Activated naive CD4-positive, alpha-beta T cell treated with anti-CD3 and anti-CD28 coated beads, Interleukin-2, amount 50 U/mL, for 72 hours (primary cell): ENCODE data around the gene TMEM115. TPM values are rescaled to one million over a fixed set of nuclear protein-coding genes. Genes with fewer than 3 reads are reported as not detected.

ENCODE experiments used
- ATAC-seq, 2 donors: fragments of 150-1000 bp; cut with Tn5 transposase; 2 replicates each; pipeline ENCODE4 v1.10.0; 2021; ENCODE audit warnings: mild to moderate bottlenecking in 2 of 2, moderate library complexity in 2 of 2
- DNase-seq, 2 donors: peaks; one replicate each; pipeline ENCODE4 v3.0.0; 2021 to 2022; ENCODE audit warnings: low spot score in 2 of 2
- H3K27ac Mint-ChIP-seq, 2 donors: one replicate each; pipeline ENCODE4 v1.8.0; 2022; ENCODE audit warnings: mild to moderate bottlenecking in 2 of 2, mixed read lengths in 2 of 2
- H3K36me3 Mint-ChIP-seq, 2 donors: one replicate each; pipeline ENCODE4 v1.8.0; 2022; ENCODE audit warnings: mixed read lengths in 2 of 2
- H3K9me3 Mint-ChIP-seq, 2 donors: one replicate each; pipeline ENCODE4 v1.8.0; 2022; ENCODE audit warnings: mixed read lengths in 2 of 2
- total RNA-seq, 2 donors: library from RNA; stranded (reverse); gene quantifications; one replicate each; pipeline ENCODE4 v1.2.3, GENCODE V29; 2022

The TMEM115 gene
- total RNA-seq, 2 donors from 2014 or later: 10.9 to 15.1 TPM

DNA sequence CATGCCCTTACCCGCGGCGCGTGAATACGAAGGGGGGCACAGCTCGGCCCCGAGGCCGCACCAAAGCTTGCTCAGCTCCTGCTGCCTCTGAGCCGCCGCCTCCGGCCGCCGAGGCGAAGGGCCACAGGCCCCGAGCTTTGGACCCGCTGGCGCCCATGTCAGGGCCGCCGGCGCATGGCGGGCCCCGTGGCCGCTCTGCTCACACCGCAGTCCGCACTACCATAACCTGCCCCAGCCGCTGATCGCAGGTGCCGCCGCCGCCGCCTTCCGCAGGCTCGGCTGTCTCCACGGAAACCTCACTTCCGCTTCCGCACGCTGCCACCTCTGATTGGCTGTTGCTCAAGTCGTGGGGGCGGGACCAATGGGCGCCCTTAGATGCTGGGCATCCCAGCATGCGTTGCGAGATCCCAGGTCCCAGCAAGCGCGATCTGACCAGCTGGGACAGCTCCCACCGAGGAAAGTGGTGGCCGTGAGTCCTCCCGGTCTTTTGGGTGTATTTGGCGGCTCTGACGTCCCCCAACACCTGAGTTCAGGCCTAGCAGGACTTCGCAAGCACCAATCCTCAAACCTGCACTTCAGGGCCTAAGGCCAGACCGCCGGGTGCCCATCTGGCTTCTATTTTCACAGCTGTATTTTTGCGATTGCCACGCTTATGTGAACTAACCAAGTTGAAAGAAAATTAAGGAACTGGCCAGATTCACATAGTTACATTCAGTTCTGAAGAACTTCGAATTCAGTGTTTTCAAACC, 31.2 kb downstream of the TMEM115 start, which contains the start of gene TUSC2:
Gene TUSC2, minus strand, starts transcription at position 281 of the 749 bp plus-strand sequence. Its CDS starts 124 bp downstream, at position 157.
- peaks cover 4 to 18% of the 10 kb centered on the region in 2 donors for H3K36me3 Mint-ChIP-seq
- ATAC-seq (peak; percentile 93 to 96), DNase-seq (peak; percentile 93 to 94)
- no peaks in the 10 kb centered on the region for H3K9me3 Mint-ChIP-seq
- peak within 1 kb of the TSS; percentile 77 to 91 for H3K27ac Mint-ChIP-seq

DNA sequence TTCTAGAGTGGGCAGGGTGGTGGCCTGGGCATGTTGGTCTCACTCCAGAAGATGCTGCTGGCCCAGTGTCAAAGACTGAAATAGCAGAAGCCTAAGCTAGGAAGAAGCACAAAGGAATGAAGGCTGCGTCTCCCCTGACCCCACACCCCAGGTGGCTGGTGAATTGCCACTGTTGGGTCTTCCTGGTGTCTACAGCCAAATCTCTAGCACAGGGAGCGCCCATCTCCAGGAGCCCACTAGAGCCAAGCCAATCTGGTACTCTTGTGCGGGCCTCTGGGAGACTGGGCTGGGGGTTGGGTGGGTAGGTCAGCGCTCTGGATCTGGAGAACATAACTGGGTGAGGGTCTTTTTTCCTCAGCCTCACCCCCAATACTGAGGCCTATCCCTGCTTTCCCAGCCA, 32.2 kb downstream of the TMEM115 start:
- Mint-ChIP-seq H3K36me3 (peaks cover 4 to 16% of the 10 kb centered on the region in 2 donors), H3K9me3 (no peaks in the 10 kb centered on the region)

DNA sequence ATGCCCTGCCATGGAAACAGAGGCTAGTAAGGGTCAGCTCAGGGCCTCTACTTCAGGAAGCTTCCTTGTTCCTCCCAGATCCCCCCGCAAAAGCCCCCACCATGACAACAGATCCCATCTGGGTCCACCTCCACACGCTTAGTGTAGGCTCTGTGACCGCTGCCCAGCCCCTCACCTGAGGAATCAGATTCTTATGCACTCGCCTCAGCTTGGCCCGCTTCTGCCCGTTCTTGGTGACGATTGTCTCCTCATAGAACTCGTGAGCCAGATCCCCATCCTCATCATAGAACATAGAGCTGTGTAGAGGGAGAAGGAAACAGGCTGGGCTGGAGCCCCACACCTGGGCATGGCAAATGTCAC, 33.2 kb downstream of the TMEM115 start:
- Mint-ChIP-seq H3K9me3 (no peaks in the 10 kb centered on the region), H3K36me3 (peaks cover 4 to 9% of the 10 kb centered on the region in 2 donors), H3K27ac (peak overlapping the region in 1 of 2 donors; percentile 53)
- ATAC-seq (no peak), DNase-seq (no peak)

More for the DNA sequence above, 32.2 kb downstream of the TMEM115 start:
- no peak for ATAC-seq
- no peak for DNase-seq
- peak overlapping the region; percentile 77 to 89 for H3K27ac Mint-ChIP-seq

DNA sequence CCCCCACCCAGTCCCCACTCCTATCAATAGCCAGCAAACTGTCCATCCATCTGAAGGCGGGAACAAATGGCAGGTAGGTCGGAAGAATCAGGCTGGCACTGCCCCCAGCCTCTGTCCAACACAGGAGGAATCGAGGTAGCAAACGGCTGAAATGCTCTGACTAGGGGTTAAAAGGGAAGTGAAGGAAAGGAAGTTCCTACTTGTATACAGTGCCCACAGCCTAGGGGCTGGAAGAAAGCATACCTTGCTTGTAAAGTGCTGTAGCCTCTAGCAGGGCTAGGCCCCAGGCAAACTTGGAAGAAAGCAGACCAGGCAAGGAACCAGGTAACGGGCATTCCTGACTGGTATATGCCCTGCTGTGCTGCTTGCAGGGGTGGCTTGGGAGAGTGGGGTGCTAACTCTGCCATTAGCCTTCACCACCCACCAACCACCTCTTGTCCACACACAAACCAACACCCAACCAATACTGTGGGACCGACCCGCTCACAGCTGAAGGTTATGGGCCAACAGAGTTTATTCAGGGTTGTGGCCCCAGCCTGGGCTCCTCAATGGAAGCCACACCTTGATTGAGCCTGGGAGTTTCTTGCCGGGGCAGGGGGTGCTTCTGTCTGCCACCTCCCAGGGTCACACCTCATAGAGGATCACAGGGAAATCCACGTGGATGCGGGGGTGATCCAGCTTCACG, 33.7 kb downstream of the TMEM115 start:
- DNase-seq (no peak), ATAC-seq (no peak)
- Mint-ChIP-seq H3K36me3 (peaks cover 3 to 4% of the 10 kb centered on the region in 2 donors), H3K27ac (no peak overlapping the region), H3K9me3 (no peaks in the 10 kb centered on the region)

DNA sequence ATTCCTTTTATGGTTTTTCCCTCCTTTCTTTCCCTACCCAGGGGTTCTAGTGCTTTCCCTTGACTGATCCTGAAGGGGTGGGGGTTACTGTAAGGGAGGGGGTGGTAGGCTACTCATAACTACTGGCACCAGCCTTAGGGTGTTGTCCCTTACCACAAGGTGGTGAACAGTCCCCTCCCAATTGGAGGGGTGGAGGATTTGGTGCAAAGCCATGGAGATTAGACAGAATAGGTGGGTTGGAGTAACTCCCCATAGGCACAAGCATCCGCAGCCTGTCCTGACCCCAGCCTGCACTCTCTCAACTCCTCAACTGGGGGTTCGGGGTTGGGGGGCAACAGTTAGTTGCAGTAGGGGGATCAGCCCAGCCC, 34.2 kb downstream of the TMEM115 start:
- ATAC-seq: no peak
- Mint-ChIP-seq H3K36me3 (no peaks in the 10 kb centered on the region), H3K9me3 (no peaks in the 10 kb centered on the region), H3K27ac (peak overlapping the region in 1 of 2 donors; percentile 93)
- DNase-seq: no peak

DNA sequence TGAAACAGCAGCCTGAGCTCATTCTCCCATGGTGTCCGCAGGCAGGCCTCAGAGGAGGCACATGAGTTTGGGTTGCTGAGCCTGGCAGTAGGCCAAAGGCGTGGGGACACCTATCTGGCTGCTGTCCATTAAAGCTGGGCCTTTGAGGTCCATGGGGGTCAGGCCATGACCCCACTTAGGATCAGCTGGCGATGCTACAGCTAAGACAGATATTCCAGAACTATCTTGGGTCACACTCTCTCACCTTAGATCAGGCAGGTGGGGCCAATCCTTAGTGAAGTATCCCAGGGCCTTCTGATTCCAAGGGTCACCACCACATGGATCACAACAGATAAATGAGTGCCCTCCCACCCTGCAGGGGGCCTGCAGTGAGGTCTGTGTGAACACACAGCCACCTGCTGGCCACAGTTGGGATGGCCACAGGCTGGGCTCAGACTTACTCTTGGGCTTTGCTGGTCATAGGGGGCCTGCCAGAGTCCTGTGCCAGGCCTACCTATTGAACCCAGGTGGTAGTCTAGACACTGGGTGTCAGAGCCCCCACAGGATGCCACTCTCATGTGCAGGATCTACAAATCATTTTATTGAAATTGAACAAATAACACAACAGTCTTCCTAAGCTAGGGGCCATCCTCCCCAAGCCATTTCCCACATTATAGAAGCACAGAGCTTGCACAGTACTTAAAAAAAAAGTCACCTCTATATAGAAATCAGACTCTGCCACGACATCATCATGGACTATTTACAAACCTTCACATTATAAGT, 34.8 kb downstream of the TMEM115 start:
- peak in 1 of 2 donors; percentile 77 for DNase-seq
- no peaks in the 10 kb centered on the region for H3K36me3 Mint-ChIP-seq
- no peaks in the 10 kb centered on the region for H3K9me3 Mint-ChIP-seq
- peak overlapping the region; percentile 49 to 93 for H3K27ac Mint-ChIP-seq
- peak in 1 of 2 donors; percentile 34 for ATAC-seq

DNA sequence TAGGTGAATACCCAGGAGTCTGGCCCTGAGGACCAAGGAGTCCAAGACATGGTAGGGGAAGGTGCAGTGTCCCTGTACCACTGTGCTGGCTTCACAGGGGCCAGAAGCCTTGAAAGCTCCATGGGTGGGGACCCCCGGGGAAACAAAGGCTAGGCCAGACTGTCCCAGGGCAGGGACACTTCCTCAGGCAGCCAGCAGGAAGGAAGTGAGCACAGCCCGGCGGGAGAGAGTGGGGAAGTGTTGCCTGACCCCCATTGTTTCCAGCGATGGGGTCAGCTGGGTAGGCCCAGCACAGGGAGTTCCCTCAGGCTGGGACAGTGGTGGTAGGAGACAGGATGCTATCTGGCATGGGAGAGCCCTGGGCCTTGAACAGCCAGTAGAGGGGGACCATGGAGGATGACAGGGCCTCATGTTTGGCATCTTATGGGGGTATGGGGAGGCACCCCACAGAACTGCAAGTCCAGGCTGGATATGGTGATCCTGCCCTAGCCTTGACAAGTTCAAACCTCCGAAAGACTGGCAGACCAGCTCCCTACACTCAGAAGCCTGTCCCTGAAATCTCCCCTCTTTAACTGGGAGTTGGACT, 35.6 kb downstream of the TMEM115 start:
- peak overlapping the region; percentile 49 to 87 for H3K27ac Mint-ChIP-seq
- no peaks in the 10 kb centered on the region for H3K9me3 Mint-ChIP-seq
- no peak for DNase-seq
- no peak for ATAC-seq
- H3K36me3 Mint-ChIP-seq: no peaks in the 10 kb centered on the region

DNA sequence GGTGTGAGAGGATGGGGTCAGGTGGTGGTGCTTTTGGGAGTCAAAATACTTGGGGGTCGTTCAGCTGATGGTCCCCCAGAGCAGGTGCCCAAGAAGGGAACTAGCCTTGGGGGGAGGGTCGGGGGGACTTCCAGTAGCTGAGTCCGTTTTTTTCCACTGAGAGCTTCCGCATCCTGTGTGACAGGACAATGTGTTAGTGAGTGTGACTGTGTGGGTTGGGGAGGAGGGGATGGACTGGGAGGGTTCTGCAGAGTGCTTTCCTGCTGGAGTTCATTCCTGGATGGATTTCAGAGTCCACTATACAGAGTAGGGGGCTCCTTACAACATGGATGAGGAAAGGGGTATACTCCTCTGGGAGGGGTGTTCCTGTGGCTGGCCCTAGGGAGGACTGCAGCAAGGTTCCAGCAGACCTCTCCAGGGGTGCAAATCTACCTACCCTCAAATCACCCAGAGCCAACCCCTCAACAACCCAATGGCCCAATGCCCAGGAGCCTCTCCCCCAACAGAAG, 36.2 kb downstream of the TMEM115 start:
- Mint-ChIP-seq H3K27ac (peak overlapping the region; percentile 49 to 87), H3K36me3 (no peaks in the 10 kb centered on the region), H3K9me3 (no peaks in the 10 kb centered on the region)

DNA sequence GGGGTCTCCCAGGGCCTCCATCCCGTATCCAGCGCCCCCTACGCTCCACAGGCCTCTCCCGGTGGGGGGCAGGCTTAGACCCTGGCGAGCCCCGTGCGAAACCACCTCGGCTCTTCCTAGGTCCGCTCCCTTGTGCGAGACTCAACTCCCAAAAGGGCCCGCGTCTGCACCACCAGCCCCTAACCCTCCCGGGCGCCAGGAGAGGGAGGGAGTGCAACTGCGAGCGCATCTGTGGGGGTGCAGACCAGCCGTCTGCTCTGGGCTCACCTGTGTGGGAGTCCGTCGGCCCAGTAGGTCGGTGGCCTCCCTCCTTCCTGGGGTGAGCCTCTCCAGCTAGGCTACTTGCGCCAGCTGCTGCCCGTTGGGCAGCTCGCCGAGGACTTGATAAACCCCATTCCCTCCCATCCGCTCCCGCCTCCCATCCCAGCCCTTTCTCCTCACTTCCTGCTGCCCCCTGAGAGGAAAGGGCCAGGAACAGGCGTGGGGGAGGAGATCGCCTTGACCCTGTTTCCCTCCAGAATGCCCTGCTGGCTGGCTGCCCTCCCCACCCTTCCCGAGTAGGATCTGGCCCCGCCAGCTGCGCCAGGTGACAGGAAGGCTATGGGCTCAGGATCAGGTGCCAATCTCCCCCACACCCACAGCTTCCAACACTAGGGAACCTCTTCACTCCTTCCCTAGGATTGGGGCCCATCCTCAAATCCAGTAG, 36.8 kb downstream of the TMEM115 start, which contains the start of gene HYAL2:
Gene HYAL2, minus strand, starts transcription at position 360 of the 706 bp plus-strand sequence. CDS start 2,256 bp downstream, outside the sequence.
- no peaks in the 10 kb centered on the region for H3K36me3 Mint-ChIP-seq
- no peaks in the 10 kb centered on the region for H3K9me3 Mint-ChIP-seq
- no peak for ATAC-seq
- no peak for DNase-seq
- peak within 1 kb of the TSS; percentile 87 to 94 for H3K27ac Mint-ChIP-seq

More for the DNA sequence above, 36.2 kb downstream of the TMEM115 start:
- ATAC-seq (no peak), DNase-seq (no peak)

DNA sequence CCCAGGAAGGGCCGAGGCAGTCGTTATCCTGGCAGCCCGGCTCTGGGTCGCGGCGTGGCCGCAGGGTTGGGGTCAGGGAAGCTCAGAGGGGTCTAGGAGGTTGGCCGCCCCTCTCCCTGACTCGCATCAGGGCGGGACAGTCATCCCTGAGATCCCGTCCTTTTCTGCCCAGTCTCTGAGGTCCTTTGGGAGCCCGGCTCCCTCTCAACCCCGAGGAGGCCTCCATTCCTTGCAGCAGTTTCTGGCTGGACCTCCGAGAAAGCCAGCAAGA, 37.3 kb downstream of the TMEM115 start:
- peak overlapping the region in 1 of 2 donors; percentile 87 for H3K27ac Mint-ChIP-seq
- no peak for DNase-seq
- no peaks in the 10 kb centered on the region for H3K9me3 Mint-ChIP-seq
- no peaks in the 10 kb centered on the region for H3K36me3 Mint-ChIP-seq
- no peak for ATAC-seq

DNA sequence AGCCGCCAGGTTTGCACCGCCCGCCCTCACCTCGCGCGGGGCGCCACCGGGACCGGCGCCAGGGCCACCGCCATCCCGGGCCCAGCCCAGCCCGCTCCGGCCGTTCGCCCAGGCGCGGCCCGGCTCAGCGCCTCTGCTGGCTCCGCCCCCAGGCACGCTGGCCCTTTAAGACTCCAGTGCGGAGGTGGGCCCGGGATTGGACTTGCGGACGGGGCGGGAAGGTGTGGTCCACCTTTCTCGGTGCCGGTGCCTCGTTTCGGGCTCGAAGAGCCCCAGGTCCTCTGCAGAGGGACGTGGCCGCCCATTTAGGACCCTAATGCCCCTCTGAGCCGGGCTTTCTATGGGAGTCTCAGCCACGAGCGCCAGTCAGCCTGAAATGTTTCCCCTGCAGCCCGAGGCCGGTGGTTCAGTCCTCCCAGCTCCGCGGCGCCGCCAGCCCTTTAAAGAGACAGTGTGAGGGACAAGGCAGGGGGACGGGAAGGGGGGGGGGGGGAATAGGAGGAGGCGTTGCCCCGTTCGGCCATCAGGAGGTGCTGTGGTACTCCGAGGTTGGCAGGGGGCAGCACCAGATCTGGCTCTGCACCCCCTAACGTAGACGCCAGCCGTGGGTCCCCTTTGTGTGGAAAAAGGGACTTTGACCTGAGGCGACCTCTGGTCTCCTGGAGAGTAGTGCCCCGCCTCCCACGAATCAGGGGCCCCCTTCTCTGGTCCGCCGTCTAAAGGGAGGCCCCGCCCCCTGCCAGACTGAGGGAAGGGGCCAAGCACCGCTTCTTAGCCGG, 37.8 kb downstream of the TMEM115 start:
- Mint-ChIP-seq H3K9me3 (no peaks in the 10 kb centered on the region), H3K36me3 (no peaks in the 10 kb centered on the region), H3K27ac (peak overlapping the region; percentile 87 to 94)
- peak; percentile 86 to 91 for DNase-seq
- peak; percentile 85 to 86 for ATAC-seq

DNA sequence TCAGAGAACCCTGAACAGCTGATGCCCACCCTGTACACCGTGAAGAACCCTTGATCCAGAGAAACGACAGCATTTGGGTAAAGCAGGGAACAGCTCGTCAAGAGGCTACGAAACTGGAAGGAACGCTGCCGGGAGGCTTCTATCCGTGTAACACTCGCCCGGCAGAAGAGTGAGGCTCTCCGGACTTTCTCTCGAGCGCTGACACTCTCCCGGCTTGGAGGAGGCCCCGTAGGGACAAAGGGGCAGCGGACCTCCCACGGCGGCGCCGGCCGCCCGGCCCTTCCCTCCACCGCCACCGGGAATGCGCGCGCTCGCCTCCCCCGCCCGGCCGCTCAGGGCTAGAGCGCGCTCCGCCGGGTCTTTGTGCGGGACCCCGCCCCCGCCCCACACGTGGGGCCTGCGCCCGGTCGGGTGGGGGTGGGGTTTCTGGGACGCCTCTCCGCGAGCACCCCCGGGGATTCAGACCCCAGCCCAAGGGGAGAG, 38.4 kb downstream of the TMEM115 start:
- peak; percentile 72 to 73 for ATAC-seq
- DNase-seq: peak in 1 of 2 donors; percentile 70
- H3K9me3 Mint-ChIP-seq: no peaks in the 10 kb centered on the region
- no peaks in the 10 kb centered on the region for H3K36me3 Mint-ChIP-seq
- H3K27ac Mint-ChIP-seq: peak overlapping the region; percentile 87 to 90

DNA sequence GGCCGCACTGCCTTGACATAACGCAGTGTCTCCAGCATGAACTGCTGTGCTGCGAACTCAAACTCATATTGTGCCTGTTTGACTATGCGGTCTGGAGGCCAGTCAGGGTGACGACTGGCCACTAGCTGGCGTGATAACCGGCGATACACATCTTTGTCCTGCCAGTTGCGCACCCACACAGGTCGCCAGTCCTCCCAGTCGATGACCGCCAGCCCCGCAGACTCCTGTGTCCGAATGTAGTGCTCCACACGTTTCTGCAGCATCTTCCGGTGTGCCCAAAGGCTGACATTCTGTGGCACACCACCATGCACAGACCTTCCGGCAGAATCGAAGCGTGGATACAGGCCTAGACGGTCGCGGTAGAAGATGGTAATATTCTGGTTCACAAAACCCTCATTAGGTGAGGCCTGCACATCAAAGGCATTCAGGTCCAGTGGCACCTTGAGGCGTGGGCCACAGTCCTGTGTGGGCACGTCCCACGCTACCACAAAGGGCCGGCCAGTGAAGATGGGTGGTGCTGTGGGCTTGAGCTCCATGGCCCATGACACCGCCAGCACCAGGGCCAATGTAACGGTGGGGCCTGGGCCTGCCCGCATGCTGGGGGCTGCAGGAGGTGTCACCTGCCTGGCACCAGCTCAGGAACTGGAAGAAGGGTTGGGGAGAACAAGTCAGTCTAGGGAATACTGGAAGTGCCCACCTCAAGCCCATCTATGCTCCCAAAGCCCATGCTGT, 39.3 kb downstream of the TMEM115 start:
- Mint-ChIP-seq H3K36me3 (no peaks in the 10 kb centered on the region), H3K27ac (peak overlapping the region in 1 of 2 donors; percentile 76)

DNA sequence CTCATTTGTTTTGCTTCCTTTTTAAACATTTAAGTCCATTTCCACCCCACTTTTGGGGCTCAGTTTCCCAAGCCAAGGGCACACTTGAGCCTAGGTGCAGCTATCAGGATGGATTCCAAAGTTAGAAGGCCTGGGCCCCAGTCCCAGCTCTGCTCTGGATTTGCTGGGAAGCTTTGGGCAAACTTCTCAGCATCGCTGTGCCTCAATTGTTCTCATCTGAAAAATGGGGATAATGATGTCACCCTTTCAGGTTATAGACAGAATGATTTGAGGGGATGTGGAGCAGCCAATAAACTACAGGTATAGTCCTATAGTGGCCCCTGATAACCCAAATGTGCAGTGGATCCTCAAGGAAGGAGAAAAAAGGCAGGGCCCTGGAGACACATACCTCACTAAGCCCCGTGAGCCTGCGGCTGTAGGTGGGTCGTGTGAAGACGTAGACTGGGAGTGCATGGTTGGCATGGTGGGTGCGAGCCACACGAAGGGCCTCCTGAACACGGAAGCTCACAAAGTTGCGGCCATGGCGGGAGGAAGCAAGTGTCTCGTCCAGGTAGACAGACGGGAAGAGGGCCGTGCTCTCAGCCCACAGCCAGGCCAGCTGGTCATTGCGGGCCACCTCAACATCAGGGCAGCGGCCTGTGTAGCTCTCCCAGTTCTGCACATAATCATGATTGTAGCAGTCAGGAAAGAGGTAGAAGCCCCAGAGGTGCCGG, 40.0 kb downstream of the TMEM115 start:
- Mint-ChIP-seq H3K36me3 (no peaks in the 10 kb centered on the region), H3K9me3 (no peaks in the 10 kb centered on the region), H3K27ac (no peak overlapping the region)
- ATAC-seq (no peak), DNase-seq (no peak)

More for the DNA sequence above, 39.3 kb downstream of the TMEM115 start:
- DNase-seq: no peak
- H3K9me3 Mint-ChIP-seq: no peaks in the 10 kb centered on the region
- ATAC-seq: no peak
